Esophagus muscularis mucosa (tissue), 3 donors: ENCODE results near the gene VIP.

Experiments
- CTCF ChIP-seq, 3 experiments: fragments of 200-600 bp in 2 of 3; fragments of 450-650 bp in 1 of 3; sonication (generic) in 2 of 3; IDR thresholded peaks; one replicate each; pipeline ENCODE4 v1.5.1; 2017 to 2019; ENCODE audit warnings: antibody characterized with exemption in 3 of 3, mild to moderate bottlenecking in 2 of 3, moderate library complexity in 1 of 3
- EP300 ChIP-seq: sonication (generic); formaldehyde crosslinking; IDR thresholded peaks from one replicate; pipeline ENCODE4 v1.6.1; 2017; ENCODE audit warnings: antibody characterized with exemption

GRCh38 chr6:152748843-152749242, 1.8 kb upstream of the VIP start:
- peak in 1 of 3 experiments; percentile 19 for TF ChIP-seq CTCF (IDR thresholded peaks at IDR 0.05)
- no peak for TF ChIP-seq EP300
